ENCODE data around the gene ARID2.
A peak's percentile ranks its signal among the peaks of the same experiment; 100 is the strongest.

The ARID2 gene

DNA sequence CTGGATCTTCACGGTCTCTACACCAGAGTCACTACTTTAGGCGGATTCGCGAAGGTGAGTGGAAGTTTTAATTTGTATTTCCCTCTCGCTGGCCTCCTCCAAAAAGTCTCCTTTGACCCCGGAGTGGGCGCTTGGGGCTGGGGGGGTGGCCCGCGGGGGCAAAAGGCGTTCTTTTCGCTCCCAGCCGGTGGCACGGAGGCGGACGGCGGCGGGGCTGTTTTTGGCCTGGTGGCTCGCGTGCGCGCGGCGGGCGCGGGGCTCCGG, 510 bp downstream of the ARID2 start:
- Mint-ChIP-seq H3K27ac (peak overlapping the region; percentile 95 to 97 (median 97)), H3K4me1 (peaks cover 26% of the 10 kb centered on the region), H3K9me3 (peaks cover under 1% of the 10 kb centered on the region), H3K36me3 (ENCODE audit: low read depth) (peaks cover 18% of the 10 kb centered on the region), H3K27me3 (ENCODE audit: low read depth) (no peaks in the 10 kb centered on the region), H3K4me3 (peak overlapping the region; percentile 97 to 99 (median 99))
- TF ChIP-seq CTCF (IDR thresholded peaks at IDR 0.05; ENCODE audit: unreplicated experiment in 3 of 3) = no peak

GRCh38 chr12:45730348-45731189, 1.1 kb downstream of the ARID2 start:
- H3K4me3 Mint-ChIP-seq = peak overlapping the region; percentile 87 to 95 (median 95)
- peaks cover 24% of the 10 kb centered on the region for H3K36me3 Mint-ChIP-seq (ENCODE audit: low read depth)
- no peaks in the 10 kb centered on the region for H3K27me3 Mint-ChIP-seq (ENCODE audit: low read depth)
- H3K4me1 Mint-ChIP-seq = peaks cover 27% of the 10 kb centered on the region
- TF ChIP-seq CTCF (IDR thresholded peaks at IDR 0.05; ENCODE audit: unreplicated experiment in 3 of 3) = no peak
- H3K27ac Mint-ChIP-seq = peak overlapping the region; percentile 95 to 97 (median 97)
- H3K9me3 Mint-ChIP-seq = peaks cover 5% of the 10 kb centered on the region

- Mint-ChIP-seq H3K36me3 (ENCODE audit: low read depth) (peaks cover 30% of the 10 kb centered on the region), H3K27me3 (ENCODE audit: low read depth) (no peaks in the 10 kb centered on the region), H3K27ac (peak overlapping the region; percentile 95 to 97 (median 97)), H3K4me1 (peaks cover 27% of the 10 kb centered on the region), H3K4me3 (peak overlapping the region; percentile 87 to 95 (median 95)), H3K9me3 (peaks cover 8% of the 10 kb centered on the region)
- no peak for TF ChIP-seq CTCF (IDR thresholded peaks at IDR 0.05; ENCODE audit: unreplicated experiment in 3 of 3)
Observed at GRCh38 chr12:45731190-45731775, 1.8 kb downstream of the ARID2 start.

- no peaks in the 10 kb centered on the region for H3K27me3 Mint-ChIP-seq (ENCODE audit: low read depth)
- H3K36me3 Mint-ChIP-seq (ENCODE audit: low read depth) = peaks cover 39% of the 10 kb centered on the region
- H3K4me3 Mint-ChIP-seq = peak overlapping the region; percentile 76 to 95 (median 78)
- peak overlapping the region; percentile 87 to 97 (median 95) for H3K27ac Mint-ChIP-seq
- H3K4me1 Mint-ChIP-seq = peaks cover 27% of the 10 kb centered on the region
- peaks cover 14% of the 10 kb centered on the region for H3K9me3 Mint-ChIP-seq
- TF ChIP-seq CTCF (IDR thresholded peaks at IDR 0.05; ENCODE audit: unreplicated experiment in 3 of 3) = no peak
Observed at GRCh38 chr12:45732250-45732649, 2.7 kb downstream of the ARID2 start.

- H3K27me3 Mint-ChIP-seq (ENCODE audit: low read depth) = no peaks in the 10 kb centered on the region
- peak overlapping the region; percentile 68 to 79 (median 79) for H3K4me3 Mint-ChIP-seq
- peaks cover 19% of the 10 kb centered on the region for H3K9me3 Mint-ChIP-seq
- H3K4me1 Mint-ChIP-seq = peaks cover 27% of the 10 kb centered on the region
- no peak for TF ChIP-seq CTCF (IDR thresholded peaks at IDR 0.05; ENCODE audit: unreplicated experiment in 3 of 3)
- peaks cover 46% of the 10 kb centered on the region for H3K36me3 Mint-ChIP-seq (ENCODE audit: low read depth)
- peak overlapping the region; percentile 89 to 97 (median 93) for H3K27ac Mint-ChIP-seq
Observed at GRCh38 chr12:45732936-45733335, 3.4 kb downstream of the ARID2 start.

Data from nephron (organoid).